WTC11 (cell line): Measurements from ENCODE around the gene MUC3A. TPM values are rescaled to one million over a fixed set of nuclear protein-coding genes. Genes with fewer than 3 reads are reported as not detected.

Experiments
- ATAC-seq: fragments of 200-7000 bp; cut with Tn5 transposase; 2 replicates; pipeline ENCODE4 v1.10.0; 2021; ENCODE audit warnings: mild to moderate bottlenecking, moderate library complexity
- CTCF ChIA-PET: fragments of 300-600 bp; sonication (Branson Sonifier 250); formaldehyde crosslinking; loops from one replicate; lab custom pipeline; 2021; ENCODE audit warnings: antibody characterized with exemption; lab: Charles Lee
- POLR2A ChIA-PET: fragments of 350-600 bp; sonication (Branson Sonifier 250); formaldehyde crosslinking; loops from one replicate; lab custom pipeline; 2021; ENCODE audit warnings: antibody characterized with exemption; lab: Charles Lee
- DNase-seq: peaks from one replicate; pipeline ENCODE4 v3.0.0; 2021; ENCODE audit warnings: low spot score
- H3K27ac Mint-ChIP-seq: 2 replicates; pipeline ENCODE4 v1.8.0; 2021; ENCODE audit warnings: mixed read lengths
- H3K27me3 Mint-ChIP-seq: 2 replicates; pipeline ENCODE4 v1.8.0; 2021; ENCODE audit warnings: low read depth, mild to moderate bottlenecking, moderate library complexity, mixed read lengths
- H3K36me3 Mint-ChIP-seq: 2 replicates; pipeline ENCODE4 v1.8.0; 2021; ENCODE audit warnings: mixed read lengths
- H3K4me1 Mint-ChIP-seq: 2 replicates; pipeline ENCODE4 v1.8.0; 2022; ENCODE audit warnings: mixed read lengths
- H3K4me3 Mint-ChIP-seq: 2 replicates; pipeline ENCODE4 v1.8.0; 2021; ENCODE audit warnings: mild to moderate bottlenecking, moderate library complexity, mixed read lengths
- H3K9me3 Mint-ChIP-seq: 2 replicates; pipeline ENCODE4 v1.8.0; 2021; ENCODE audit warnings: mixed read lengths
- ATF1 ChIP-seq: sonication (generic); formaldehyde crosslinking; IDR thresholded peaks from 2 replicates; pipeline ENCODE4 v1.8.1; 2023; ENCODE audit warnings: mild to moderate bottlenecking, moderate library complexity, missing genetic modification reagents
- ATF3 ChIP-seq: sonication (generic); formaldehyde crosslinking; conservative IDR thresholded peaks from 2 replicates; pipeline ENCODE4 v1.8.1; 2022; ENCODE audit warnings: mild to moderate bottlenecking, missing genetic modification reagents
- CREB1 ChIP-seq: sonication (generic); formaldehyde crosslinking; IDR thresholded peaks from 2 replicates; pipeline ENCODE4 v1.8.0; 2023; ENCODE audit warnings: mild to moderate bottlenecking, missing genetic modification reagents
- GABPB1 ChIP-seq: sonication (generic); formaldehyde crosslinking; IDR thresholded peaks from 2 replicates; pipeline ENCODE4 v1.8.1; 2023; ENCODE audit warnings: mild to moderate bottlenecking, missing genetic modification reagents
- IRF2 ChIP-seq: sonication (generic); formaldehyde crosslinking; IDR thresholded peaks from 2 replicates; pipeline ENCODE4 v1.8.0; 2022; ENCODE audit warnings: low read depth, missing genetic modification reagents, borderline replicate concordance
- NFATC4 ChIP-seq: fragments of 250-450 bp; sonication (Bioruptor Pico); IDR thresholded peaks from 2 replicates; pipeline ENCODE4 v1.9.0; 2021; ENCODE audit warnings: mild to moderate bottlenecking
- SMAD4 ChIP-seq: sonication (generic); formaldehyde crosslinking; IDR thresholded peaks from 2 replicates; pipeline ENCODE4 v1.8.0; 2022; ENCODE audit warnings: mild to moderate bottlenecking, missing genetic modification reagents
- SP1 ChIP-seq: sonication (generic); formaldehyde crosslinking; conservative IDR thresholded peaks from 2 replicates; pipeline ENCODE4 v1.8.1; 2022; ENCODE audit warnings: missing genetic modification reagents
- USF2 ChIP-seq: sonication (generic); formaldehyde crosslinking; IDR thresholded peaks from 2 replicates; pipeline ENCODE4 v1.8.1; 2023; ENCODE audit warnings: mild to moderate bottlenecking, missing genetic modification reagents, moderate library complexity
- ZNF138 ChIP-seq: sonication (generic); formaldehyde crosslinking; conservative IDR thresholded peaks from 2 replicates; pipeline ENCODE4 v1.8.1; 2022; ENCODE audit warnings: mild to moderate bottlenecking, moderate library complexity, missing genetic modification reagents
- ZNF263 ChIP-seq: sonication (generic); formaldehyde crosslinking; IDR thresholded peaks from 2 replicates; pipeline ENCODE4 v1.8.1; 2022; ENCODE audit warnings: low read depth, mild to moderate bottlenecking, moderate library complexity, missing genetic modification reagents
- ZNF317 ChIP-seq: sonication (generic); formaldehyde crosslinking; IDR thresholded peaks from 2 replicates; pipeline ENCODE4 v1.8.1; 2023; ENCODE audit warnings: low read depth, mild to moderate bottlenecking, moderate library complexity, missing genetic modification reagents, borderline replicate concordance
- ZSCAN18 ChIP-seq: fragments of 250-450 bp; sonication (Bioruptor Pico); IDR thresholded peaks from 2 replicates; pipeline ENCODE4 v2.1.2; 2022; ENCODE audit warnings: mild to moderate bottlenecking, moderate library complexity
- total RNA-seq: library from RNA; stranded (reverse); gene quantifications from 3 replicates; pipeline ENCODE4 v1.2.3, GENCODE V29; 2021
- TF ChIP-seq, protein P1 (sequence below): fragments of 250-450 bp; sonication (Bioruptor Pico); IDR thresholded peaks from 2 replicates; pipeline ENCODE4 v1.9.0; 2021; ENCODE audit warnings: mild to moderate bottlenecking, borderline replicate concordance
- TF ChIP-seq, protein P2 (sequence below): sonication (generic); formaldehyde crosslinking; IDR thresholded peaks from 2 replicates; pipeline ENCODE4 v1.8.0; 2022; ENCODE audit warnings: mild to moderate bottlenecking, missing genetic modification reagents
- TF ChIP-seq, protein P3 (sequence below): sonication (generic); formaldehyde crosslinking; IDR thresholded peaks from 2 replicates; pipeline ENCODE4 v1.8.0; 2022; ENCODE audit warnings: mild to moderate bottlenecking, missing genetic modification reagents

Gene MUC3A
- total RNA-seq, 1 experiment from 2014 or later, result 50.6 TPM

DNA sequence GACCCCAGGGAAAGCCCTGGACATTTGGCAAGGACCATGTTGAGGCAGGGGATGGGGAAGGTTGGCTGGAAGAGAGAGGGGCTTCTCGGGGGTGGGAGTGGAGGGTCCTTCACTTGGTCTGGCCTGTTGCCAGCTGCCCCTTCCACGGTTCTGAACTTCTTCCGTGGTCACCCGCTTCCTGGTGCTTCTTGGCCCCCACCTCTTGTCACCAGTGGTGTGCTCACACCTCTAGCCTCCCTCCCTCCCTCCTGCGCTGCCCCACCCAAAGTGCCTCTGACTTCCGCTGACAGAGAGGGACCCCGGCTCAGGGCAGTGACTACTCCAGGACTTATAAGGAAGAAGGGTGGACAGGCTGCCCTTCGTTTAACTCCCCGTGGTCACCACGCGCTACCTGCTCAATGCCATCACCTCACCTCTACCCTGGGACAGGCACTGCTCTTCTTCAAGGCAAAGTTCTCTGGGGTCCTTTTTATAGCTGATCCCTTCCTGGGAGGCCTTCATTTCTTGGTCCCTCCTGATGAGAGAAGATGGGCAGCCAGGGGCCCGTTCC lies 19.8 kb downstream of the MUC3A start, which contains the start of gene MUC12 (continued):
- TF ChIP-seq SP1 (no peak), USF2 (CRISPR knock-in tag) (no peak)

DNA sequence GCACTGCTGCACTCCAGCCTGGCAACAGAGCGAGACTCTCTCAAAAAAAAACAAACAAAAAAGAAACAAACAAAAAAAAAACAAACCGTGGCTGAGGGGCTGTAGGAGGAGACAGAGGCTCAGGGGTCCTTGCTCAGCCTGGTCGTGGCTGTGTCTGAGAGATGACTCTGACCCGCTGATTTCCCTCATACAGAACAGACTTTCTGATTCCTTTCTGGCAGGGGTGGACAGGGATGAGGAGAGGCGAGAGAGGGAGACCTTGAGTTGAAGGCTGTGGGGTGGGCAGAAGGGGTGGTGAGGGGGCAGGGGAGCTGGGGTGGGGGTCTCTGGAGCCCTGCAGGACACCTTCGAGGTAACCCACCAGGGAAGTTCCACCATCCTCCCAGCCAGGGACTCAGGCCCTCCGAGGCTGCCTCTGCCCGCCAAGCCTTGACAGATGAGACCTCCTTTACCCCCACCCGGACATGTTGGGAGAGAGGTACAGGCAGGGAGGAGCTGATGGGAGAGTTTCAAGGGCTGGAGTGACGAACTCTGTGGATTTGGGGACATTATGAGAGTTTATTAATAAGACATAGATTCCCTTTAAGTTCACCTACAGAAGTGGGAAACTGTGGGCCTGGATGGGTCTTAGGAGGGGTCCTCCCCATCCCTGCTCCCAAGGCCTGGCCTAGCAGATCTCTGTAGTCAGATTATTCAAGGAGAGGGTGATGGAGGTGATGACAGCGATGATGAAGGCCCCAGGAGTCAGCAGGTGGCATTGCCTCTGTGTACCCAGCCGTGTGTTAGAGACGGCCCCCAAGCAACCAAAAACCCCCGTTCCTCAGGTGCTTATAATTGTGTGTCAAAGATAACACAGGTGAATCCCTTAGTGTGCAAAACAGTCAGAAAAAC lies 22.0 kb downstream of the MUC3A start:
- CTCF ChIA-PET, result interaction anchor here (2.0 kb wide), 1 partner anchor 20 kb away, joined by 8 read pairs; no protein-coding TSS in a partner anchor
- ATAC-seq (no peak), DNase-seq (no peak)
- POLR2A ChIA-PET, result interaction anchor here (0.6 kb wide), 1 partner anchor 143 kb away, joined by 9 read pairs; no protein-coding TSS in a partner anchor
- H3K4me3 Mint-ChIP-seq, result no peak overlapping the region
- H3K27ac Mint-ChIP-seq, result peak overlapping the region; percentile 59; the same call in 1 of the 2 replicates
- peaks cover 34% of the 10 kb centered on the region for H3K4me1 Mint-ChIP-seq
- H3K27me3 Mint-ChIP-seq, result peaks cover 16% of the 10 kb centered on the region
- peaks cover 5% of the 10 kb centered on the region for H3K9me3 Mint-ChIP-seq
- H3K36me3 Mint-ChIP-seq, result peaks cover 5% of the 10 kb centered on the region; the same call in 1 of the 2 replicates
- TF ChIP-seq, protein P1, sequence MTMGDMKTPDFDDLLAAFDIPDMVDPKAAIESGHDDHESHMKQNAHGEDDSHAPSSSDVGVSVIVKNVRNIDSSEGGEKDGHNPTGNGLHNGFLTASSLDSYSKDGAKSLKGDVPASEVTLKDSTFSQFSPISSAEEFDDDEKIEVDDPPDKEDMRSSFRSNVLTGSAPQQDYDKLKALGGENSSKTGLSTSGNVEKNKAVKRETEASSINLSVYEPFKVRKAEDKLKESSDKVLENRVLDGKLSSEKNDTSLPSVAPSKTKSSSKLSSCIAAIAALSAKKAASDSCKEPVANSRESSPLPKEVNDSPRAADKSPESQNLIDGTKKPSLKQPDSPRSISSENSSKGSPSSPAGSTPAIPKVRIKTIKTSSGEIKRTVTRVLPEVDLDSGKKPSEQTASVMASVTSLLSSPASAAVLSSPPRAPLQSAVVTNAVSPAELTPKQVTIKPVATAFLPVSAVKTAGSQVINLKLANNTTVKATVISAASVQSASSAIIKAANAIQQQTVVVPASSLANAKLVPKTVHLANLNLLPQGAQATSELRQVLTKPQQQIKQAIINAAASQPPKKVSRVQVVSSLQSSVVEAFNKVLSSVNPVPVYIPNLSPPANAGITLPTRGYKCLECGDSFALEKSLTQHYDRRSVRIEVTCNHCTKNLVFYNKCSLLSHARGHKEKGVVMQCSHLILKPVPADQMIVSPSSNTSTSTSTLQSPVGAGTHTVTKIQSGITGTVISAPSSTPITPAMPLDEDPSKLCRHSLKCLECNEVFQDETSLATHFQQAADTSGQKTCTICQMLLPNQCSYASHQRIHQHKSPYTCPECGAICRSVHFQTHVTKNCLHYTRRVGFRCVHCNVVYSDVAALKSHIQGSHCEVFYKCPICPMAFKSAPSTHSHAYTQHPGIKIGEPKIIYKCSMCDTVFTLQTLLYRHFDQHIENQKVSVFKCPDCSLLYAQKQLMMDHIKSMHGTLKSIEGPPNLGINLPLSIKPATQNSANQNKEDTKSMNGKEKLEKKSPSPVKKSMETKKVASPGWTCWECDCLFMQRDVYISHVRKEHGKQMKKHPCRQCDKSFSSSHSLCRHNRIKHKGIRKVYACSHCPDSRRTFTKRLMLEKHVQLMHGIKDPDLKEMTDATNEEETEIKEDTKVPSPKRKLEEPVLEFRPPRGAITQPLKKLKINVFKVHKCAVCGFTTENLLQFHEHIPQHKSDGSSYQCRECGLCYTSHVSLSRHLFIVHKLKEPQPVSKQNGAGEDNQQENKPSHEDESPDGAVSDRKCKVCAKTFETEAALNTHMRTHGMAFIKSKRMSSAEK (CRISPR knock-in tag), result no peak
- TF ChIP-seq ZNF263 (CRISPR knock-in tag) (no peak), SMAD4 (CRISPR knock-in tag) (no peak), CREB1 (no peak), NFATC4 (CRISPR knock-in tag) (no peak), ATF1 (CRISPR knock-in tag) (no peak), ZNF138 (CRISPR knock-in tag) (no peak), ATF3 (CRISPR knock-in tag) (no peak), ZNF317 (CRISPR knock-in tag) (no peak)
- TF ChIP-seq, protein P2, sequence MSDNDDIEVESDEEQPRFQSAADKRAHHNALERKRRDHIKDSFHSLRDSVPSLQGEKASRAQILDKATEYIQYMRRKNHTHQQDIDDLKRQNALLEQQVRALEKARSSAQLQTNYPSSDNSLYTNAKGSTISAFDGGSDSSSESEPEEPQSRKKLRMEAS (CRISPR knock-in tag), result no peak
- TF ChIP-seq, protein P3, sequence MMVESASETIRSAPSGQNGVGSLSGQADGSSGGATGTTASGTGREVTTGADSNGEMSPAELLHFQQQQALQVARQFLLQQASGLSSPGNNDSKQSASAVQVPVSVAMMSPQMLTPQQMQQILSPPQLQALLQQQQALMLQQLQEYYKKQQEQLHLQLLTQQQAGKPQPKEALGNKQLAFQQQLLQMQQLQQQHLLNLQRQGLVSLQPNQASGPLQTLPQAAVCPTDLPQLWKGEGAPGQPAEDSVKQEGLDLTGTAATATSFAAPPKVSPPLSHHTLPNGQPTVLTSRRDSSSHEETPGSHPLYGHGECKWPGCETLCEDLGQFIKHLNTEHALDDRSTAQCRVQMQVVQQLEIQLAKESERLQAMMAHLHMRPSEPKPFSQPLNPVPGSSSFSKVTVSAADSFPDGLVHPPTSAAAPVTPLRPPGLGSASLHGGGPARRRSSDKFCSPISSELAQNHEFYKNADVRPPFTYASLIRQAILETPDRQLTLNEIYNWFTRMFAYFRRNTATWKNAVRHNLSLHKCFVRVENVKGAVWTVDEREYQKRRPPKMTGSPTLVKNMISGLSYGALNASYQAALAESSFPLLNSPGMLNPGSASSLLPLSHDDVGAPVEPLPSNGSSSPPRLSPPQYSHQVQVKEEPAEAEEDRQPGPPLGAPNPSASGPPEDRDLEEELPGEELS (CRISPR knock-in tag), result no peak
- TF ChIP-seq, all 79 proteins: peak for 0

- H3K27me3 Mint-ChIP-seq, result peaks cover 11% of the 10 kb centered on the region
- TF ChIP-seq ATF3 (CRISPR knock-in tag) (no peak), IRF2 (CRISPR knock-in tag) (no peak), GABPB1 (CRISPR knock-in tag) (no peak), ZSCAN18 (no peak)
- TF ChIP-seq, all 79 proteins: peak for 0
Observed at GRCh38 chr7:100972002-100972347, 22.6 kb downstream of the MUC3A start.

More at GRCh38 chr7:100972002-100972347, 22.6 kb downstream of the MUC3A start:
- Mint-ChIP-seq H3K4me3 (no peak overlapping the region), H3K36me3 (peaks cover 5% of the 10 kb centered on the region; the same call in 1 of the 2 replicates), H3K9me3 (peaks cover 5% of the 10 kb centered on the region), H3K27ac (no peak overlapping the region), H3K4me1 (peaks cover 31% of the 10 kb centered on the region)
- ATAC-seq, result no peak; the same call in 1 of the 2 replicates
- ChIA-PET POLR2A (no interaction called here), CTCF (interaction anchor here (1.2 to 2.0 kb wide), 2 partner anchors 21 to 106 kb away, joined by 4 to 8 read pairs; no protein-coding TSS in a partner anchor)
- DNase-seq, result no peak
